Parathyroid adenoma (tissue), 2 donors: ENCODE results near the gene TMEM63B.

ENCODE experiments used
- H2AFZ ChIP-seq: fragments of 300-600 bp; sonication (generic); one replicate; pipeline ENCODE4 v1.7.0; 2017; ENCODE audit warnings: antibody characterized with exemption, mild to moderate bottlenecking
- H3K27ac ChIP-seq: fragments of 300-600 bp; sonication (generic); one replicate; pipeline ENCODE4 v1.7.0; 2017
- H3K27me3 ChIP-seq: fragments of 300-600 bp; sonication (generic); one replicate; pipeline ENCODE4 v1.7.0; 2017; ENCODE audit warnings: low read length; ENCODE audit not compliant: control insufficient read depth, insufficient read depth
- H3K36me3 ChIP-seq: fragments of 300-600 bp; sonication (generic); one replicate; pipeline ENCODE4 v1.7.0; 2017; ENCODE audit warnings: low read length; ENCODE audit not compliant: control insufficient read depth, insufficient read depth
- H3K4me1 ChIP-seq: fragments of 300-600 bp; sonication (generic); one replicate; pipeline ENCODE4 v1.7.0; 2017; ENCODE audit warnings: control low read depth
- H3K4me2 ChIP-seq: fragments of 300-600 bp; sonication (generic); one replicate; pipeline ENCODE4 v1.7.0; 2017; ENCODE audit warnings: low read length
- H3K4me3 ChIP-seq: fragments of 300-600 bp; sonication (generic); one replicate; pipeline ENCODE4 v1.7.0; 2017; ENCODE audit warnings: low read depth, low read length
- H3K79me2 ChIP-seq: fragments of 300-600 bp; sonication (generic); one replicate; pipeline ENCODE4 v1.7.0; 2017; ENCODE audit warnings: control low read depth
- H3K9ac ChIP-seq: fragments of 300-600 bp; sonication (generic); one replicate; pipeline ENCODE4 v1.7.0; 2017; ENCODE audit warnings: mild to moderate bottlenecking
- H3K9me3 ChIP-seq: fragments of 300-600 bp; sonication (generic); one replicate; pipeline ENCODE4 v1.7.0; 2017; ENCODE audit warnings: low read length; ENCODE audit not compliant: control insufficient read depth
- CTCF ChIP-seq: fragments of 300-600 bp; sonication (generic); IDR thresholded peaks from one replicate; pipeline ENCODE4 v1.7.0; 2017; ENCODE audit warnings: antibody characterized with exemption, mild to moderate bottlenecking
- donor health status: primary hyperparathyroidism.

The TMEM63B gene

GRCh38 chr6:44128020-44128917 lies 915 bp downstream of the TMEM63B start:
- peaks cover 13% of the 10 kb centered on the region for H3K79me2 ChIP-seq
- H2AFZ ChIP-seq: peak overlapping the region; percentile 73
- no peak overlapping the region for H3K27ac ChIP-seq
- H3K9ac ChIP-seq: peak overlapping the region; percentile 33
- H3K4me3 ChIP-seq: peak overlapping the region; percentile 76
- H3K27me3 ChIP-seq: no peaks in the 10 kb centered on the region
- no peaks in the 10 kb centered on the region for H3K9me3 ChIP-seq
- H3K36me3 ChIP-seq: no peaks in the 10 kb centered on the region
- peaks cover 5% of the 10 kb centered on the region for H3K4me1 ChIP-seq
- no peak for TF ChIP-seq CTCF
- H3K4me2 ChIP-seq: peak overlapping the region; percentile 75

DNA sequence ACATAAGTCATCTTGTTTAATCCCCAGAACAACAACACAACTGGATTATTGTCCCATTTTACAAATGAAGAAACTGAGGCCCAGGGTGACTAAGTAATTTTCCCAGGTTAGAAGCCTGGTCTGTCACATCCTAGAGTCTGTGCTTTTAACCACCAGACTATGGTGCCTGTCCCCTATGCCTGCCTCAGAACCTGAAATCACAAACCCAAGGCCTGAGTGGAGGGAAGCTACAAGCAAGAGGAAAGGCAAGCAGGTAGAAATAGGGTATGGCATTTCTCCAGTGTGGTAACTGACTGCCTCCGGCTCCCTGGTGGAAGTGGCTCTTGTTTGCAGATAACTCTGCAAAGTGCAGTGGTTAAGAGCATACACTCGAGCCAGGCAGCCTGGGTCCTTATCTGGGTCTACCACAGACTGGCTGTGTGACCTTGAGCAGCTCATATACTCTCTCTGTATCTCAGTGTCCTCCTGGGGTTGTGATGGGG lies 2.5 kb downstream of the TMEM63B start:
- Histone ChIP-seq H2AFZ (no peak overlapping the region), H3K4me3 (no peak overlapping the region), H3K9me3 (no peaks in the 10 kb centered on the region), H3K36me3 (no peaks in the 10 kb centered on the region), H3K27ac (no peak overlapping the region), H3K27me3 (no peaks in the 10 kb centered on the region), H3K4me2 (no peak overlapping the region), H3K9ac (no peak overlapping the region), H3K79me2 (peaks cover 13% of the 10 kb centered on the region), H3K4me1 (peaks cover 5% of the 10 kb centered on the region)
- TF ChIP-seq CTCF: no peak

DNA sequence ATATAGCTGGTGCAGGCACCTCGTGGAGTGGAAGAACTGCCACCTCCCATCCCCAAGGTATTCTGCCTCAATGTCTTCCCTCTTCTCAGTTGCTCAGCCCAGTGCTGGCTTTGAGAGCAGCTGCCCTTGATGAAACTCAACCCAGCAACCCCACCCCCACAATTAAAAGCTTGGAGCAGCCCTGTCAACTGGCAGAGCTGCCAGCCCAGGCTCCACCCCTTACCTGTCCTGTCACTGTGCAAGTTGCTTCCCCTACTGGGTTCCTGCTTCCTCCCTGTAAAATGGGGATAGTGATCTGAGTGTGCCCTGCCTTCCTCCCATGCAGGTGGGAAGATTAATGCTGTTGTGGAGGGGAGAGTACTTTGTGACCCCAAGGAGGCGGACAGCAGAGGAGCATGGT lies 4.5 kb downstream of the TMEM63B start:
- no peak overlapping the region for H2AFZ ChIP-seq
- H3K36me3 ChIP-seq: no peaks in the 10 kb centered on the region
- H3K9ac ChIP-seq: no peak overlapping the region
- no peak overlapping the region for H3K4me2 ChIP-seq
- no peaks in the 10 kb centered on the region for H3K9me3 ChIP-seq
- peaks cover 5% of the 10 kb centered on the region for H3K4me1 ChIP-seq
- no peak for TF ChIP-seq CTCF
- no peaks in the 10 kb centered on the region for H3K27me3 ChIP-seq
- H3K4me3 ChIP-seq: no peak overlapping the region
- no peak overlapping the region for H3K27ac ChIP-seq
- H3K79me2 ChIP-seq: no peaks in the 10 kb centered on the region

DNA sequence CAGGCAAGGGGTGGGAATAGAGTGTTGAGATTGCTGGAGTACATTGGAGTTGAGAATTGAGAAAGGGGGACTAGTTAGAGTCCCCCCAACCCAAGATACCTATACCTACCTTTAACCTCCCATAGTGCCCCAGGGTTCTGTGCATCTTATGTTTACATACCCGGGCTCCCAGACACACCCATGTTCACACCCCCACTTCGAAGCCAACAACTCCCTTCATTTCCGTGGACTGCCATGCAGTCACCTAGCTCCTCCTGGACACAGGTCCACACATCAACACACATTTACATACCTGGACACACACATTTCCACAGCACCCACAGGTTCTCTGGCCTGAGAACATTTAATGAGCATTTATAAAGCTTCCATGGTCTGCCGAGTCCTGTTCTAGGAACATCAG lies 5.1 kb downstream of the TMEM63B start:
- Histone ChIP-seq H3K79me2 (no peaks in the 10 kb centered on the region), H3K36me3 (no peaks in the 10 kb centered on the region), H3K9me3 (no peaks in the 10 kb centered on the region), H3K27ac (no peak overlapping the region), H3K4me1 (peaks cover 5% of the 10 kb centered on the region), H3K9ac (no peak overlapping the region), H2AFZ (no peak overlapping the region), H3K27me3 (no peaks in the 10 kb centered on the region), H3K4me3 (no peak overlapping the region), H3K4me2 (no peak overlapping the region)
- TF ChIP-seq CTCF: no peak
